Breast epithelium (tissue), 4 donors: ENCODE data around the gene TBX2. TPM values are rescaled to one million over a fixed set of nuclear protein-coding genes. Genes with fewer than 3 reads are reported as not detected.
"Not testable (repeated sequence)": the region's sequence is repeated elsewhere in the genome, so short reads cannot be mapped to it uniquely, and the experiment has no call there.

Experiments used
- DNase-seq, 2 donors: peaks; one replicate each; pipeline ENCODE4 v3.0.0-alpha.2; 2019; ENCODE audit warnings: low spot score in 2 of 2
- H3K27ac ChIP-seq, 2 donors: fragments of 200-600 bp; sonication (generic) in 1 of 2; one replicate each; pipeline ENCODE4 v1.5.1; 2016 to 2019; ENCODE audit warnings: mild to moderate bottlenecking in 1 of 2
- H3K27me3 ChIP-seq, 2 donors: fragments of 200-600 bp; sonication (generic) in 1 of 2; one replicate each; pipeline versions ENCODE4 v1.5.1 to v1.6.0; 2017 to 2019; ENCODE audit warnings: control low read depth in 1 of 2, mild to moderate bottlenecking in 1 of 2
- H3K36me3 ChIP-seq: fragments of 200-600 bp; one replicate; pipeline ENCODE4 v1.5.1; 2019
- H3K4me1 ChIP-seq, 2 donors: fragments of 200-600 bp; sonication (generic); one replicate each; pipeline ENCODE4 v1.5.1; 2016 to 2019; ENCODE audit warnings: control low read depth in 1 of 2
- H3K4me3 ChIP-seq, 3 donors: fragments of 200-600 bp; sonication (generic); 1 replicate in 2 of 3; 2 replicates in 1 of 3; pipeline ENCODE4 v1.5.1; 2016 to 2019; ENCODE audit warnings: mild to moderate bottlenecking in 3 of 3, moderate library complexity in 2 of 3
- H3K9me3 ChIP-seq, 2 donors: fragments of 200-600 bp; sonication (generic) in 1 of 2; one replicate each; pipeline ENCODE4 v1.5.1; 2016 to 2019; ENCODE audit warnings: control low read depth in 1 of 2
- POLR2A ChIP-seq: fragments of 450-650 bp; IDR thresholded peaks from one replicate; pipeline ENCODE4 v1.6.1; 2016; ENCODE audit warnings: antibody characterized with exemption, mild to moderate bottlenecking, moderate library complexity
- POLR2AphosphoS5 ChIP-seq, 3 donors: sonication (generic); formaldehyde crosslinking; IDR thresholded peaks; one replicate each; pipeline ENCODE4 v1.6.1; 2017; ENCODE audit warnings: antibody characterized with exemption in 3 of 3
- intact Hi-C: fragments of 100-400 bp; cut with DNase I; formaldehyde crosslinking; loops from one replicate; pipeline ENCODE4 v1.15.1; 2023; ENCODE audit warnings: low total_unique reads
- total RNA-seq, 3 donors: library from RNA; depleted of rRNA; stranded (reverse); fragments of >200 nt; gene quantifications; one replicate each; pipeline ENCODE4 v1.1.0, GENCODE V29; 2016
- TF ChIP-seq, protein P1 (sequence below), 3 donors: fragments of 450-650 bp; IDR thresholded peaks; one replicate each; pipeline ENCODE4 v1.5.1; 2016 to 2017; ENCODE audit warnings: antibody characterized with exemption in 3 of 3, mild to moderate bottlenecking in 3 of 3, moderate library complexity in 3 of 3

The TBX2 gene
- total RNA-seq, 3 donors from 2014 or later, result 4.8 to 8.5 (median 5.7) TPM

DNA sequence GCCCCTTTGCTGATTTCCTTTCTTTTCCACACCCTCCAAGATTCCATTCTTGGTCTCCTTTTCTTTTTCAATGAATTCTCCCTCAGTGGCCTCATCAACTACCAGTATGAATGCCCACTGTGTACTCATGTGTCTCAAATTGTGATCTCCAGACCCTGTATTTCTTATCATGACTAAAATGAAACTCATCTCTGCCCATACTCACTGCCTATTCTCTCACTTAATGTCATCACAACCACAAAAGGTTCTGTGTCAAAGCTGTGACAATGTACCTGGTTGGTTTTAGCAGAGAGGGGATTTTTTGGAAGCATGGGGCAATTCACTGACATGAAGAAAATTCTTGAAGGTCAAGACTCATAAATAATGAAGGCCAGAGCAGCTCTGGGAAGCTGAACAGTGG lies 41.1 kb downstream of the TBX2 start:
- TF ChIP-seq POLR2A (no peak), POLR2AphosphoS5 (IDR thresholded peaks at IDR 0.05) (no peak)
- TF ChIP-seq, protein P1, sequence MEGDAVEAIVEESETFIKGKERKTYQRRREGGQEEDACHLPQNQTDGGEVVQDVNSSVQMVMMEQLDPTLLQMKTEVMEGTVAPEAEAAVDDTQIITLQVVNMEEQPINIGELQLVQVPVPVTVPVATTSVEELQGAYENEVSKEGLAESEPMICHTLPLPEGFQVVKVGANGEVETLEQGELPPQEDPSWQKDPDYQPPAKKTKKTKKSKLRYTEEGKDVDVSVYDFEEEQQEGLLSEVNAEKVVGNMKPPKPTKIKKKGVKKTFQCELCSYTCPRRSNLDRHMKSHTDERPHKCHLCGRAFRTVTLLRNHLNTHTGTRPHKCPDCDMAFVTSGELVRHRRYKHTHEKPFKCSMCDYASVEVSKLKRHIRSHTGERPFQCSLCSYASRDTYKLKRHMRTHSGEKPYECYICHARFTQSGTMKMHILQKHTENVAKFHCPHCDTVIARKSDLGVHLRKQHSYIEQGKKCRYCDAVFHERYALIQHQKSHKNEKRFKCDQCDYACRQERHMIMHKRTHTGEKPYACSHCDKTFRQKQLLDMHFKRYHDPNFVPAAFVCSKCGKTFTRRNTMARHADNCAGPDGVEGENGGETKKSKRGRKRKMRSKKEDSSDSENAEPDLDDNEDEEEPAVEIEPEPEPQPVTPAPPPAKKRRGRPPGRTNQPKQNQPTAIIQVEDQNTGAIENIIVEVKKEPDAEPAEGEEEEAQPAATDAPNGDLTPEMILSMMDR (IDR thresholded peaks at IDR 0.05), result no peak
- no peak for DNase-seq
- Histone ChIP-seq H3K9me3 (peaks cover 0 to 20% of the 10 kb centered on the region in 2 donors), H3K4me1 (no peaks in the 10 kb centered on the region), H3K36me3 (no peaks in the 10 kb centered on the region), H3K27ac (no peak overlapping the region), H3K27me3 (peaks cover 0 to 4% of the 10 kb centered on the region in 2 donors), H3K4me3 (no peak overlapping the region)
- intact Hi-C loops, result loop anchor here (10.0 kb wide), 1 partner anchor 1914 kb away; no protein-coding TSS in a partner anchor

DNA sequence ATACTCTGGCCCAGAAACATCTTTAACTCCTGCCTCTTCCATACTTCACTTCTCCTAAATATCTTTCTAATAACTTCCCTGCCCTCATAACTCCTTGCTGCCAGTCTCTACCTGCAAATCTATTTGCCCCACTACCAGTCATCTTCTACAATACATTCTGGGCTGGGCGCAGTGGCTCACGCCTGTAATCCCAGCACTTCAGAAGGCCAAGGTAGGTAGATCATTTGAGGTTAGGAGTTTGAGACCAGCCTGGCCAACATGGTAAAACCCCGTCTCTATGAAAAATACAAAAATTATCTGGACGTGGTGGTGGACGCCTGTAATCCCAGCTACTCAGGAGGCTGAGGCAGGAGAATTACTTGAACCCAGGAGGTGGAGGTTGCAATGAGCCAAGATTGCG lies 41.9 kb downstream of the TBX2 start:
- H3K27me3 ChIP-seq, H3K4me3 ChIP-seq, H3K27ac ChIP-seq, H3K4me1 ChIP-seq, H3K36me3 ChIP-seq, DNase-seq: not testable (repeated sequence)
- intact Hi-C loops, result loop anchor here (10.0 kb wide), 1 partner anchor 1913 kb away; no protein-coding TSS in a partner anchor
- H3K9me3 ChIP-seq, result peaks cover 0 to 12% of the 10 kb centered on the region in 2 donors

DNA sequence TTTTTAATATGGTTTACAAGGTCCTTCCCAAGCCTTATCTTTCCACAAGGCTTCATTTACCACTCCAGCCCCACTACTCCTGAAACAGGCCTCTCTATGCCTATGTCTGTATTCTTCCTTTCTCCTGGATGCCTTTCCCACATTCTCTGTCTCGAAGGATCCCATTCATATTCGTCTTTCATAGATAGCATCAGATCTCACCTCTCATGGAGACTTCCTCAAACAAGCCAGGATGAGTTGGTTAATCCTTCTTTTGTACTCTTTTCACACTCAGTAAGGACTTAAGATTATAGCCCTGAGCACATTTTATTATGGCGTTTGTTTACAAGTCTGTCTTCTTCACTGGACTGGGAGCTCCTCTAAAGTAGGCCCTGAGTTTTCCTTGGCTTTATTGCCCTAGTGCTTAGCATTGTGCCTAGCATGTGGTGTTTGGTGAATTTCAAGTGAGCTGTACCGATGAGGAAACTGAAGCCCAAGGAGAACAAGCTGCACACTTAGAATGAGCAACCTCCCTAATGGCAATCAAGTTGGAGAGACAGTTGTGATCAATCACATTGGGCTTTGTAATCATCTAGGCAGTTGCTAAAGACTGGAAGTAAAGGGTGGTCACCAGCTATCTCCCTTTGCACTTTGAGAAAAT lies 42.6 kb downstream of the TBX2 start:
- Histone ChIP-seq H3K4me1 (no peaks in the 10 kb centered on the region), H3K9me3 (peaks cover 0 to 11% of the 10 kb centered on the region in 2 donors), H3K4me3 (no peak overlapping the region), H3K36me3 (no peaks in the 10 kb centered on the region), H3K27me3 (peaks cover 0 to 4% of the 10 kb centered on the region in 2 donors), H3K27ac (no peak overlapping the region)
- intact Hi-C loops, result loop anchor here (10.0 kb wide), 1 partner anchor 1913 kb away; no protein-coding TSS in a partner anchor
- no peak for DNase-seq
- TF ChIP-seq, protein P1 (IDR thresholded peaks at IDR 0.05), result no peak
- TF ChIP-seq POLR2A (no peak), POLR2AphosphoS5 (IDR thresholded peaks at IDR 0.05) (no peak)

DNA sequence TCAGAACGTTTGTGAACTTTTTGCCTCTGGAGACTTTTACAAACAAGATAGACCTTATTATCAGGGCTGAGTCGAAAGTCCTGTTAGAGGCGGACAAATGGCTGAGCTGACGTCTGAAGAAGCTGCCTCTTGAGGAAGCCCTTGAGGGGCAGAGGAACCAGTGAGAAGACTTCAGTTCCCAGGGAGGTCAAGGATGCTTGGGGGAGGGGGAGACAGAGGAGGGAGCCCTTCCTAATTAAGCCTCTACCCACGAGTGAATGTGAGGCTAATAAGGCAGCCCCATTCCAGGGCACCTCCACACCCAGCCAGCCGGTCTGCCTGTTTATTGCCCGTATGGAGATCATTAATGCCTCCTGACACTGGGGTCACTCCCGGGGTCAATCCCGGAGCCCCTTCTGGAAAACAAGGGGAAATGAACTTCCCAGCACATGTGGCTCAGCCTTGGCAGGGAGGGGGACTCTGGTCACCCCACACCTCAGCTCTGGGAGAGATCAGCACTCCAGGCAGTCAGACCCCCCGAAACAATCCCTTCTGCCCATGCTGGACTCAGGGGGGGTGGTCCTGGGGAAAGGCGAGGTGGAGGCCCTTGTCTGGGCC lies 43.3 kb downstream of the TBX2 start:
- no peak for DNase-seq
- H3K27ac ChIP-seq, result no peak overlapping the region
- H3K4me3 ChIP-seq, result no peak overlapping the region
- H3K36me3 ChIP-seq, result no peaks in the 10 kb centered on the region
- no peaks in the 10 kb centered on the region for H3K4me1 ChIP-seq
- intact Hi-C loops, result loop anchor here (10.0 kb wide), 1 partner anchor 1912 kb away; no protein-coding TSS in a partner anchor
- TF ChIP-seq POLR2AphosphoS5 (IDR thresholded peaks at IDR 0.05), result no peak
- TF ChIP-seq, protein P1 (IDR thresholded peaks at IDR 0.05), result no peak
- H3K9me3 ChIP-seq, result peaks cover 0 to 4% of the 10 kb centered on the region in 2 donors
- H3K27me3 ChIP-seq, result peaks cover 0 to 4% of the 10 kb centered on the region in 2 donors

DNA sequence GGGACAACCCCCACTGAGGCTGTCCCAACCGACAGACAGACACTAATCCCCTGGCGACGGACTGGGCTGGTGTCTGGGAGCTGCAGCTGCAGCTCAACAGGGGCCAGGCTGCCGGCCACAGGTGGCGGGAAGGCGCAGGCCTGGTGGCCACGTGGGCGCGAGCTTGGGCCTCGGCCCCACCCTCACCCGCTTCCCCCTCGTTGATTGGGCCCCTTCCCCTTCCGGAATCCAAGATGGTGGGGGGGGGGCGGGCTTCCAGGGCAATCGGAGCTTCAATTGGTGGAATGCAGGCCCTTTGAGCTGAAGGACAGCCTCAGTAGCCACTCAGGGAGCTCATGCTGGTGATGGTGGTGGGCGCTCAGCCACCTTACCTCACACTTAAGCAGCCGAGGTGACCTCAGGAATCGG lies 43.8 kb downstream of the TBX2 start:
- intact Hi-C loops, result loop anchor here (10.0 kb wide), 1 partner anchor 1911 kb away; no protein-coding TSS in a partner anchor
- no peaks in the 10 kb centered on the region for H3K9me3 ChIP-seq
- H3K4me3 ChIP-seq, result no peak overlapping the region
- DNase-seq, result no peak
- peaks cover 0 to 4% of the 10 kb centered on the region in 2 donors for H3K27me3 ChIP-seq
- no peak for TF ChIP-seq POLR2AphosphoS5 (IDR thresholded peaks at IDR 0.05)
- TF ChIP-seq, protein P1 (IDR thresholded peaks at IDR 0.05), result no peak
- TF ChIP-seq POLR2A, result no peak
- no peaks in the 10 kb centered on the region for H3K4me1 ChIP-seq
- H3K27ac ChIP-seq, result no peak overlapping the region
- no peaks in the 10 kb centered on the region for H3K36me3 ChIP-seq
